H7 (cell line): ENCODE data around the gene KLHL29. TPM values are rescaled to one million over a fixed set of nuclear protein-coding genes. Genes with fewer than 3 reads are reported as not detected.
A peak's percentile ranks its signal among the peaks of the same experiment; 100 is the strongest.

ENCODE experiments used
- DNase-seq: peaks from one replicate; pipeline ENCODE4 v3.0.0; 2012
- H3K27me3 ChIP-seq: 2 replicates; pipeline ENCODE4 v1.6.0; 2011; ENCODE audit warnings: mild to moderate bottlenecking, low read length; ENCODE audit not compliant: control insufficient read depth, insufficient read depth
- H3K36me3 ChIP-seq: replicated peaks from 2 replicates; pipeline ENCODE4 v1.5.1; 2011; ENCODE audit warnings: low read length; ENCODE audit not compliant: control insufficient read depth, insufficient read depth
- H3K4me3 ChIP-seq: 2 replicates; pipeline ENCODE4 v1.5.1; 2011; ENCODE audit warnings: low read depth, mild to moderate bottlenecking, control low read depth, low read length, moderate library complexity; ENCODE audit not compliant: insufficient read depth
- total RNA-seq: library from RNA; depleted of rRNA; stranded (reverse); fragments of >200 nt; shearing (Covaris generic); gene quantifications from 2 replicates; pipeline ENCODE4 v1.2.3, GENCODE V29; 2014

KLHL29 gene
- total RNA-seq, 1 experiment from 2014 or later = 6.2 TPM

GRCh38 chr2:23536326-23536725 lies 151.3 kb downstream of the KLHL29 start:
- Histone ChIP-seq H3K27me3 (no peaks in the 10 kb centered on the region; the same call in 1 of the 2 replicates), H3K4me3 (no peak overlapping the region), H3K36me3 (no peaks in the 10 kb centered on the region)
- no peak for DNase-seq

- no peaks in the 10 kb centered on the region for H3K36me3 ChIP-seq
- H3K4me3 ChIP-seq = no peak overlapping the region
- no peaks in the 10 kb centered on the region; the same call in 1 of the 2 replicates for H3K27me3 ChIP-seq
- no peak for DNase-seq
Measured at GRCh38 chr2:23537991-23538390, 153.0 kb downstream of the KLHL29 start.

GRCh38 chr2:23538566-23538965 lies 153.6 kb downstream of the KLHL29 start:
- Histone ChIP-seq H3K36me3 (no peaks in the 10 kb centered on the region), H3K4me3 (no peak overlapping the region), H3K27me3 (no peaks in the 10 kb centered on the region; the same call in 1 of the 2 replicates)
- no peak for DNase-seq

- DNase-seq = no peak
- no peak overlapping the region for H3K4me3 ChIP-seq
- H3K36me3 ChIP-seq = no peaks in the 10 kb centered on the region
- no peaks in the 10 kb centered on the region for H3K27me3 ChIP-seq
Measured at GRCh38 chr2:23540804-23541360, 155.9 kb downstream of the KLHL29 start.

- H3K27me3 ChIP-seq = no peaks in the 10 kb centered on the region
- no peak for DNase-seq
- H3K4me3 ChIP-seq = no peak overlapping the region
- no peaks in the 10 kb centered on the region for H3K36me3 ChIP-seq
Measured at GRCh38 chr2:23541503-23542229, 156.7 kb downstream of the KLHL29 start.

GRCh38 chr2:23542230-23542789 lies 157.3 kb downstream of the KLHL29 start:
- H3K27me3 ChIP-seq = no peaks in the 10 kb centered on the region
- no peak overlapping the region for H3K4me3 ChIP-seq
- H3K36me3 ChIP-seq = no peaks in the 10 kb centered on the region
- no peak for DNase-seq

- no peak for DNase-seq
- Histone ChIP-seq H3K36me3 (no peaks in the 10 kb centered on the region), H3K4me3 (no peak overlapping the region), H3K27me3 (no peaks in the 10 kb centered on the region)
Measured at GRCh38 chr2:23543302-23543701, 158.3 kb downstream of the KLHL29 start.

- H3K36me3 ChIP-seq = no peaks in the 10 kb centered on the region
- no peak for DNase-seq
- no peak overlapping the region for H3K4me3 ChIP-seq
- H3K27me3 ChIP-seq = no peaks in the 10 kb centered on the region
Measured at GRCh38 chr2:23543728-23544127, 158.7 kb downstream of the KLHL29 start.

GRCh38 chr2:23544589-23545295 lies 159.8 kb downstream of the KLHL29 start:
- H3K4me3 ChIP-seq = no peak overlapping the region
- no peaks in the 10 kb centered on the region for H3K36me3 ChIP-seq

GRCh38 chr2:23545396-23545795 lies 160.4 kb downstream of the KLHL29 start:
- H3K27me3 ChIP-seq = no peaks in the 10 kb centered on the region
- H3K36me3 ChIP-seq = no peaks in the 10 kb centered on the region
- DNase-seq = peak; percentile 45
- H3K4me3 ChIP-seq = no peak overlapping the region

More at GRCh38 chr2:23544589-23545295, 159.8 kb downstream of the KLHL29 start:
- no peaks in the 10 kb centered on the region for H3K27me3 ChIP-seq
- no peak for DNase-seq

- H3K4me3 ChIP-seq = no peak overlapping the region
- DNase-seq = peak; percentile 33
- H3K27me3 ChIP-seq = no peaks in the 10 kb centered on the region
- no peaks in the 10 kb centered on the region for H3K36me3 ChIP-seq
Measured at GRCh38 chr2:23545811-23546210, 160.8 kb downstream of the KLHL29 start.

- Histone ChIP-seq H3K4me3 (no peak overlapping the region), H3K36me3 (no peaks in the 10 kb centered on the region), H3K27me3 (no peaks in the 10 kb centered on the region)
- DNase-seq = no peak
Measured at GRCh38 chr2:23546913-23547312, 161.9 kb downstream of the KLHL29 start.

GRCh38 chr2:23547725-23548124 lies 162.7 kb downstream of the KLHL29 start:
- no peaks in the 10 kb centered on the region for H3K27me3 ChIP-seq
- no peak for DNase-seq
- no peaks in the 10 kb centered on the region for H3K36me3 ChIP-seq
- no peak overlapping the region for H3K4me3 ChIP-seq

- Histone ChIP-seq H3K36me3 (no peaks in the 10 kb centered on the region), H3K4me3 (no peak overlapping the region), H3K27me3 (no peaks in the 10 kb centered on the region)
- no peak for DNase-seq
Measured at GRCh38 chr2:23548143-23548769, 163.3 kb downstream of the KLHL29 start.
